GM21367 (cell line): ENCODE data around the gene PLD4.

Experiments used
- ATAC-seq: cut with Tn5 transposase; IDR thresholded peaks from one replicate; pipeline ENCODE4 v1.9.1; 2021; ENCODE audit not compliant: unreplicated experiment

PLD4 gene

GRCh38 chr14:104973135-104973384, 48.4 kb downstream of the PLD4 start:
- ATAC-seq = no peak

- no peak for ATAC-seq
Measured at GRCh38 chr14:104973385-104974145, 48.9 kb downstream of the PLD4 start.

- no peak for ATAC-seq
Measured at GRCh38 chr14:104974146-104974541, 49.5 kb downstream of the PLD4 start.

GRCh38 chr14:104974665-104975390, 50.1 kb downstream of the PLD4 start:
- ATAC-seq = no peak

GRCh38 chr14:104975481-104976197, 51.0 kb downstream of the PLD4 start:
- no peak for ATAC-seq

- no peak for ATAC-seq
Measured at GRCh38 chr14:104976198-104977007, 51.7 kb downstream of the PLD4 start.

- no peak for ATAC-seq
Measured at GRCh38 chr14:104977008-104977680, 52.5 kb downstream of the PLD4 start.

- no peak for ATAC-seq
Measured at GRCh38 chr14:104977681-104978653, 53.3 kb downstream of the PLD4 start, which contains the start of gene AHNAK2. AHNAK2 (minus strand) TSS chr14:104978374; CDS start chr14:104978237, 137 bp downstream.

GRCh38 chr14:104978746-104979691, 54.3 kb downstream of the PLD4 start:
- ATAC-seq = no peak

GRCh38 chr14:104979758-104980610, 55.3 kb downstream of the PLD4 start:
- no peak for ATAC-seq

GRCh38 chr14:104980611-104981531, 56.2 kb downstream of the PLD4 start:
- no peak for ATAC-seq

GRCh38 chr14:104981699-104982541, 57.2 kb downstream of the PLD4 start:
- ATAC-seq = no peak

- ATAC-seq = no peak
Measured at GRCh38 chr14:104982548-104983230, 58.0 kb downstream of the PLD4 start.
